OCI-LY1 (cell line): ENCODE measurements around the gene CALHM2.
A peak's percentile ranks its signal among the peaks of the same experiment; 100 is the strongest.

Experiments
- H2AFZ ChIP-seq: fragments of 200-600 bp; sonication (generic), shearing (Covaris generic); 2 replicates; pipeline ENCODE4 v1.6.0; 2014; ENCODE audit warnings: antibody characterized with exemption, mild to moderate bottlenecking, low read length
- H3F3A ChIP-seq: fragments of 200-600 bp; sonication (generic), shearing (Covaris generic); 2 replicates; pipeline ENCODE4 v1.6.0; 2014; ENCODE audit warnings: mild to moderate bottlenecking, antibody characterized with exemption, low read length, moderate library complexity; ENCODE audit not compliant: insufficient read depth
- H3K27ac ChIP-seq: fragments of 200-600 bp; sonication (generic); 2 replicates; pipeline ENCODE4 v1.5.1; 2014; ENCODE audit warnings: low read length, mixed run types, mild to moderate bottlenecking, low read depth; ENCODE audit not compliant: poor library complexity, severe bottlenecking
- H3K27me3 ChIP-seq: fragments of 200-600 bp; sonication (generic); 2 replicates; pipeline ENCODE4 v1.6.0; 2014; ENCODE audit warnings: antibody characterized with exemption, mild to moderate bottlenecking, low read length, moderate library complexity; ENCODE audit not compliant: insufficient read depth
- H3K36me3 ChIP-seq: fragments of 200-600 bp; sonication (generic); 2 replicates; pipeline ENCODE4 v1.6.1; 2014; ENCODE audit warnings: mild to moderate bottlenecking, antibody characterized with exemption, low read length, moderate library complexity, mixed read lengths; ENCODE audit not compliant: insufficient read depth
- H3K4me1 ChIP-seq: fragments of 200-600 bp; sonication (generic); 2 replicates; pipeline ENCODE4 v1.5.1; 2014; ENCODE audit warnings: mild to moderate bottlenecking, low read length, moderate library complexity; ENCODE audit not compliant: insufficient read depth, severe bottlenecking
- H3K4me2 ChIP-seq: fragments of 200-600 bp; sonication (generic), shearing (Covaris generic); 2 replicates; pipeline ENCODE4 v1.6.1; 2014; ENCODE audit warnings: low read length
- H3K4me3 ChIP-seq: fragments of 200-600 bp; sonication (generic); 2 replicates; pipeline ENCODE4 v1.5.1; 2014; ENCODE audit warnings: low read length, low read depth, mild to moderate bottlenecking, mixed read lengths; ENCODE audit not compliant: poor library complexity, severe bottlenecking
- H3K79me2 ChIP-seq: fragments of 200-600 bp; shearing (Covaris generic); 2 replicates; pipeline ENCODE4 v1.6.1; 2016; ENCODE audit warnings: mixed run types, low read length, mixed read lengths; ENCODE audit not compliant: insufficient read depth
- H3K9ac ChIP-seq: fragments of 200-600 bp; sonication (generic), shearing (Covaris generic); 2 replicates; pipeline ENCODE4 v1.6.1; 2014; ENCODE audit warnings: mild to moderate bottlenecking, low read length, mixed read lengths
- H3K9me2 ChIP-seq: fragments of 200-600 bp; sonication (generic), shearing (Covaris generic); 2 replicates; pipeline ENCODE4 v1.6.1; 2014; ENCODE audit warnings: low read depth, mild to moderate bottlenecking, low read length, mixed read lengths
- H3K9me3 ChIP-seq: fragments of 200-600 bp; shearing (Covaris generic); 2 replicates; pipeline ENCODE4 v1.6.1; 2014; ENCODE audit warnings: low read length, mixed read lengths
- H4K20me1 ChIP-seq: fragments of 200-600 bp; sonication (generic), shearing (Covaris generic); 2 replicates; pipeline ENCODE4 v1.6.0; 2016; ENCODE audit warnings: mild to moderate bottlenecking, low read length; ENCODE audit not compliant: insufficient read depth
- CTCF ChIP-seq: fragments of 200-600 bp; sonication (generic), shearing (Covaris generic); IDR thresholded peaks from 2 replicates; pipeline ENCODE4 v1.5.1; 2017; ENCODE audit warnings: mild to moderate bottlenecking, antibody characterized with exemption, low read length, moderate library complexity, mixed read lengths
- EZH2 ChIP-seq: fragments of 200-600 bp; sonication (generic), shearing (Covaris generic); IDR thresholded peaks from 2 replicates; pipeline ENCODE4 v1.8.0; 2017; ENCODE audit warnings: borderline replicate concordance, mixed run types, mild to moderate bottlenecking, antibody characterized with exemption, low read length, moderate library complexity, mixed read lengths

The CALHM2 gene

GRCh38 chr10:103454026-103454425 lies 1.9 kb upstream of the CALHM2 start:
- no peak for TF ChIP-seq EZH2
- TF ChIP-seq CTCF: no peak
- H3K4me2 ChIP-seq: no peak overlapping the region
- H3K9me3 ChIP-seq: no peaks in the 10 kb centered on the region
- peaks cover 11% of the 10 kb centered on the region for H3K4me1 ChIP-seq
- H3K27ac ChIP-seq: no peak overlapping the region
- H3F3A ChIP-seq: no peaks in the 10 kb centered on the region; the same call in 1 of the 2 replicates
- H4K20me1 ChIP-seq: no peaks in the 10 kb centered on the region
- peaks cover 9% of the 10 kb centered on the region; the same call in 1 of the 2 replicates for H3K36me3 ChIP-seq
- no peaks in the 10 kb centered on the region for H3K79me2 ChIP-seq
- H2AFZ ChIP-seq: no peak overlapping the region
- H3K27me3 ChIP-seq: no peaks in the 10 kb centered on the region
- no peaks in the 10 kb centered on the region for H3K9me2 ChIP-seq
- H3K4me3 ChIP-seq: no peak overlapping the region
- no peak overlapping the region for H3K9ac ChIP-seq

- Histone ChIP-seq H3K4me3 (peak overlapping the region; percentile 49), H3K9me3 (no peaks in the 10 kb centered on the region), H3K27ac (no peak overlapping the region), H3F3A (no peaks in the 10 kb centered on the region; the same call in 1 of the 2 replicates), H3K4me1 (peaks cover 11% of the 10 kb centered on the region), H3K36me3 (peaks cover 15% of the 10 kb centered on the region), H3K9me2 (no peaks in the 10 kb centered on the region), H3K27me3 (no peaks in the 10 kb centered on the region), H3K79me2 (no peaks in the 10 kb centered on the region), H3K9ac (peak overlapping the region; percentile 36; the same call in 1 of the 2 replicates), H2AFZ (no peak overlapping the region), H3K4me2 (peak overlapping the region; percentile 61), H4K20me1 (no peaks in the 10 kb centered on the region)
- TF ChIP-seq EZH2 (no peak), CTCF (no peak)
Measured at GRCh38 chr10:103452506-103453230, 498 bp upstream of the CALHM2 start.

- no peaks in the 10 kb centered on the region; the same call in 1 of the 2 replicates for H3F3A ChIP-seq
- H3K4me2 ChIP-seq: peak overlapping the region; percentile 61; the same call in 1 of the 2 replicates
- H3K9ac ChIP-seq: no peak overlapping the region; the same call in 1 of the 2 replicates
- H3K4me3 ChIP-seq: peak overlapping the region; percentile 49
- H4K20me1 ChIP-seq: no peaks in the 10 kb centered on the region
- no peak for TF ChIP-seq EZH2
- TF ChIP-seq CTCF: no peak
- H3K79me2 ChIP-seq: no peaks in the 10 kb centered on the region
- H3K27ac ChIP-seq: no peak overlapping the region
- H3K36me3 ChIP-seq: peaks cover 27% of the 10 kb centered on the region
- no peaks in the 10 kb centered on the region for H3K9me3 ChIP-seq
- peaks cover 11% of the 10 kb centered on the region for H3K4me1 ChIP-seq
- no peak overlapping the region for H2AFZ ChIP-seq
- H3K27me3 ChIP-seq: no peaks in the 10 kb centered on the region
- no peaks in the 10 kb centered on the region for H3K9me2 ChIP-seq
Measured at GRCh38 chr10:103451091-103451813, 918 bp downstream of the CALHM2 start.
